GM18507 (cell line): ENCODE results near the gene ASXL1.

Experiments used
- DNase-seq: peaks from one replicate; pipeline ENCODE4 v3.0.0; 2011; ENCODE audit warnings: low read depth; ENCODE audit not compliant: insufficient read length; ENCODE audit errors: extremely low spot score
- FAIRE-seq: peaks from 2 replicates; lab custom pipeline; 2011; peaks lifted over from hg19 to GRCh38; lab: Jason Lieb, UNC

Gene ASXL1

GRCh38 chr20:32435449-32436107, 77.4 kb downstream of the ASXL1 start:
- no peak for FAIRE-seq
- DNase-seq: no peak

GRCh38 chr20:32436142-32436861, 78.2 kb downstream of the ASXL1 start:
- FAIRE-seq (no peak), DNase-seq (no peak)

GRCh38 chr20:32436968-32437367, 78.8 kb downstream of the ASXL1 start:
- FAIRE-seq (no peak), DNase-seq (no peak)

- DNase-seq: no peak
- FAIRE-seq: no peak
These were observed 79.4 kb downstream of the ASXL1 start for GRCh38 chr20:32437391-32438074.

- no peak for FAIRE-seq
These were observed 80.3 kb downstream of the ASXL1 start for GRCh38 chr20:32438331-32438858.

GRCh38 chr20:32439132-32439829, 81.2 kb downstream of the ASXL1 start:
- DNase-seq: no peak
- FAIRE-seq: no peak

More at GRCh38 chr20:32438331-32438858, 80.3 kb downstream of the ASXL1 start:
- no peak for DNase-seq

GRCh38 chr20:32440069-32440757, 82.1 kb downstream of the ASXL1 start:
- no peak for FAIRE-seq
- no peak for DNase-seq

- no peak for FAIRE-seq
- DNase-seq: no peak
These were observed 82.6 kb downstream of the ASXL1 start for GRCh38 chr20:32440758-32441078.

- DNase-seq: no peak
- FAIRE-seq: no peak
These were observed 83.5 kb downstream of the ASXL1 start for GRCh38 chr20:32441638-32442037.

- DNase-seq: no peak
- FAIRE-seq: no peak
These were observed 84.7 kb downstream of the ASXL1 start for GRCh38 chr20:32442630-32443373.

GRCh38 chr20:32443386-32443974, 85.3 kb downstream of the ASXL1 start:
- FAIRE-seq: no peak
- no peak for DNase-seq

GRCh38 chr20:32444474-32445220, 86.5 kb downstream of the ASXL1 start:
- FAIRE-seq (no peak), DNase-seq (no peak)

GRCh38 chr20:32445539-32446273, 87.6 kb downstream of the ASXL1 start:
- DNase-seq (no peak), FAIRE-seq (no peak)

GRCh38 chr20:32446301-32447100, 88.4 kb downstream of the ASXL1 start:
- DNase-seq: no peak
- no peak for FAIRE-seq

- FAIRE-seq (no peak), DNase-seq (no peak)
These were observed 89.3 kb downstream of the ASXL1 start for GRCh38 chr20:32447136-32448027.
